Stimulated activated CD8-positive, alpha-beta memory T cell treated with anti-CD3 and anti-CD28 coated beads, Interleukin-7, amount 100 ng/mL, for 24 hours (primary cell): ENCODE data around the gene CA5A.
"Not testable (repeated sequence)": the region's sequence is repeated elsewhere in the genome, so short reads cannot be mapped to it uniquely, and the experiment has no call there.

Experiments
- DNase-seq: peaks from one replicate; pipeline ENCODE4 v3.0.0-alpha.2; 2020; ENCODE audit warnings: low read depth

CA5A gene

DNA sequence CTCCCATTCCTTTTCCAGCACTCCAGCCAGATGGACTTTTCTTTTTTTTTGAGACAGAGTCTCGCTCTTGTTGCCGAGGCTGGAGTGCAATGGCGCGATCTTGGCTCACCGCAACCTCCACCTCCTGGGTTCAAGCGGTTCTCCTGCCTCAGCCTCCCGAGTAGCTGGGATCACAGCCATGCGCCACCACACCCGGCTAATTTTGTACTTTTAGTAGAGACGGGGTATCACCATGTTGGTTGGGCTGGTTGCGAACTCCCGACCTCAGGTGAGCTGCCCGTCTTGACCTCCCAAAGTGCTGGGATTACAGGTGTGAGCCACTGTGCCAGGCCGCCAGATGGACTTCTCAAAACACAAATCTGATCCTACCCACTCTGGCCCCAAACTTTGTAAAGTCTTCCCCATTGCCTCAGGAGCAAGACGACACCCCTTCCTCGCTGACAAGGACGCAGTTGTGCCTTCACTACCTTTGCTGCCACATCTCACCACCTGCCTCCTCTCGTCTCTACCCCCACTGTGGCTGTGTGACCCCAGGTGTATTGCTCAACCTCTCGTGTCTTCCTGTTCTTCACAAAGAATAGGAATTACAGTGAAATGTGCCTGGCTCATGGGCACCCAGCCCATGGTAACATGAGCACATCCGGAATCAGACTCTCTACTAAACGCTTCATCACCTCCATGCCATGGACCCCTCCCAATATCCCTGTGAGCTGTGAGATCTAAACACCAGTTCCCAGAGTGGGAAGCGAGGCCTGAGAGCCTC is 11.2 kb upstream of the CA5A start:
- DNase-seq, result no peak

- DNase-seq, result no peak
Measured at GRCh38 chr16:87946596-87947347, 10.4 kb upstream of the CA5A start.

GRCh38 chr16:87945351-87946042 is 9.2 kb upstream of the CA5A start:
- DNase-seq, result no peak

GRCh38 chr16:87942680-87943079 is 6.4 kb upstream of the CA5A start:
- DNase-seq, result no peak

DNA sequence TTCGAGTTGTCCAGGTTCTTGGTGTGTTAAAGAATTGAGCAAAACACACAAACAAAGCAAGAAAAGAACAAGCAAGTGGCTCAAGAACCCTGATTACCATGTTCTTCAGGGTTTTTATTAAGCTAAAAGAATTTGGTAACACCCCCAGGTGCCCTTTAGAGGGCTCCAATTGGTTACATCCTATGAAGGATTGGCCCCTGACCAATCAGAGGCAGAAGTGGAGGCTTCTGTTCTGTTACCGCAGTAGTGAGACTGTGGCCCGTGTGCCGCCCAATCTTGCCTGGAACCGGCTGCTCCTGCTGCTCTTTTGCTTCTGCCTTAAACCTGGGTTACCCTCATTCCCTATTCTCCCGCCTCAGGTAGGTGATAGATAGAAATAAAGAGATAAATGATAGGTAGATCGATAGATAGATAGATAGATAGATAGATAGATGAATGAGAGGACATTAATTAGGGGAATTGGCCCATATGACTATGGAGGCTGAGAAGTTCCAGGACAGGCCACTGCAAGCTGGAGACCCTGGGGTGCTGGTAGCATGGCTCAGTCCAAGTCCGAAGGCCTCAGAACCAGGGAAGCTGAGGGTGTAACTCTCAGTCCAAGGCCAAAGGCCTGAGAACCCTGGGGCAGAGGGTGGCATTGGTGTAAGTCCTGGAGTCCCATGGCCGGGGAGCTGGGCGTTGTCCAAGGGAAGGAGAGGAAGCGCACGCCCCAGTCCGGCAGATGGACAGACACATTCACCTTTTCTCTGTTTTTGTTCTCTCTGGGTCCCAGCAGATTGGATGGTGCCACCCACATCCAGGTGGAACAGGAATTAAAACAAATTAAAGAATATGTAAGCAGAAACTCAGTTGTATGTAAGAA is 3.5 kb upstream of the CA5A start:
- DNase-seq, result no peak

DNA sequence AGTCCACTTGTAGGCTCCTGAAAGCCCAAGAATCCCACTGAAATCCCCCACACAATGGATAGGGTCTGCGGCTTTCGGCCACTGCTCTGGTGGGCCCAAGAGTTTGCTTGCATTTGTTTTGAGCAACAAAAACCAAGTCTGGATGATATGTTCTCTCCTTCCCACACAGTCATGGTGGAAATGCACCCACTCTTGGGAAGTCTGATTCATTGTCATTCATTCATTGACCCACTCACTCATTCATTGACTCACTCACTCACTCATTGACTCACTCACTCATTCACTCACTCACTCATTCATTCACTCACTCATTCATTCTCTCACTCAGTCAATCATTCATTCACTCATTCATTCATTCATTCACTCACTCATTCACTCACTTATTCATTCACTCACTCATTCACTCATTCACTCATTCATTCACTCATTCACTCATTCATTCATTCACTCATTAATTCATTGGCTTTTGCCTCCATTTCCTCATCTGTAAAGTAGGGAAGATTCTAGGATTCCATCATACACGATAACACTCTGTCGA is 2.2 kb upstream of the CA5A start:
- no peak for DNase-seq

- not testable (repeated sequence) for DNase-seq
Measured at GRCh38 chr16:87937231-87937542, 858 bp upstream of the CA5A start.

DNA sequence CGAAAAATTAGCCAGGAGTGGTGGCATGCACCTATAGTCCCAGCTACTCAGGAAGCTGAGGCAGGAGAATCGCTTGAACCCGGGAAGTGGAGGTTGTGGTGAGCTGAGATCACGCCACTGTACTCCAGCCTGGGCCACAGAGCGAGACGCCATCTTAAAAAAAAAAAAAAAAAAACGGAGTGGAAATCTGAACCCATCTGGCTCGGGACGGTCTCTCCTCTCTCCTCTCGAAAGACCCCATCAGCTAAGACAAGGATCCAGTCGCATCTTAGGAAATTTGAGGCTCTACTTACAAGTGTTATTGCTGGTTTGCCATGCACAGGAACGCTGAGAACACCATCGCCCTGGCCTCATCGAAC is 334 bp downstream of the CA5A start:
- not testable (repeated sequence) for DNase-seq

- not testable (repeated sequence) for DNase-seq
Measured at GRCh38 chr16:87934752-87935425, 1.4 kb downstream of the CA5A start.

DNA sequence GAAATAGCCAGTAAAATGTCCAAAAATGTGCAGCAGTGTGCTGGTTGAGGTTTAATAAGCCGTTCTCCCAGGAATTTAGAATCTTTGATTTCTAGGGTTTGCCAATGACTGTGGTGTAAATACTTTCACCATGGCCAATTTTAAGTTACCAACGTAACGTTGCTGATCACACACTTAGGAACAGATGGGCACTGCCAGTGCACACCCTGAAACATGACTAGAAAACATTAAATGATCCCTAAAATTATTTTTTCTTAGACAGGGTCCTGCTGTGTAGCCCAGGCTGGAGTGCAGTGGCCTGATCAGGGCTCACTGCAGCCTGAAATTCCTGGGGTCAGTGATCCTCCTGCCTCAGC is 3.2 kb downstream of the CA5A start:
- no peak for DNase-seq

- DNase-seq, result not testable (repeated sequence)
Measured at GRCh38 chr16:87932475-87933139, 3.7 kb downstream of the CA5A start.

- DNase-seq, result no peak
Measured at GRCh38 chr16:87931504-87931903, 4.8 kb downstream of the CA5A start.

- DNase-seq, result no peak
Measured at GRCh38 chr16:87930456-87930855, 5.9 kb downstream of the CA5A start.

DNA sequence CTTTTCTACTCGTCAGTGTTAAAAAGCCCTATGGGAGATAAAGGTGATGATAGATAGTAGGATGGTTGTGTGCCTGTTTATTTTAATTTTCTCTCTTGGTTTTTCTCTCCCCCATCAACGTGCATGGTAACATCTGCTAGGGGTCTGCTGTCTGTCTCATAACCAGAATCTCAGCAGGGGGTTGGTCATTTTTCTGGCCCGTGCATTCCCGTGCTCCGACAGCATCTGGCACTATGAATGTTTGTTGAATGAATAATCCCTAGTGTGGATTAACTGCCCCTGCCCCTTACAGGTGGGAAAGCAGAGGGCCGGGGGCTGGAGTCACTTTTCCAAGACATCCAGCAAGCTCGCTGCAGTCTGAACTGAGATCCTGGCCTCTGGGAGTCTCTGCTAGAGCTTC is 6.3 kb downstream of the CA5A start:
- no peak for DNase-seq

DNA sequence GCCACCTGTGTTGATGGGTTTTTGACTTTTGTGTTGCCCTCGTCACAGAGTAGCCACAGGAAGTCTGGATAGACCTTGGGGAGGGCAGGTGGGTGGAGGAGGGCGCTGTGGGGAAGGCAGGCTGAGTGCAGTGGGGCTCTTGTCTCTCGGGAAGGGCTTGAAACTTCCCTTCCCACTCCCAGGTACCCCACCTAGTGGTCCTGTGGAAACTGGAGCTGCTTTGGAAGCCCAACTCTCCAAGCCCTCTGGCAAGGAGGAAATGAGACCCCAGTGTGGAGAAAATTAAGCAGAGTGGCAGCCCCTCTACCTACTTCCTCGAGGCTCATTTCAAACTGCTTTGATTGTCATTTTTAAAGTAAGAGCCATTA is 9.2 kb downstream of the CA5A start:
- no peak for DNase-seq

DNA sequence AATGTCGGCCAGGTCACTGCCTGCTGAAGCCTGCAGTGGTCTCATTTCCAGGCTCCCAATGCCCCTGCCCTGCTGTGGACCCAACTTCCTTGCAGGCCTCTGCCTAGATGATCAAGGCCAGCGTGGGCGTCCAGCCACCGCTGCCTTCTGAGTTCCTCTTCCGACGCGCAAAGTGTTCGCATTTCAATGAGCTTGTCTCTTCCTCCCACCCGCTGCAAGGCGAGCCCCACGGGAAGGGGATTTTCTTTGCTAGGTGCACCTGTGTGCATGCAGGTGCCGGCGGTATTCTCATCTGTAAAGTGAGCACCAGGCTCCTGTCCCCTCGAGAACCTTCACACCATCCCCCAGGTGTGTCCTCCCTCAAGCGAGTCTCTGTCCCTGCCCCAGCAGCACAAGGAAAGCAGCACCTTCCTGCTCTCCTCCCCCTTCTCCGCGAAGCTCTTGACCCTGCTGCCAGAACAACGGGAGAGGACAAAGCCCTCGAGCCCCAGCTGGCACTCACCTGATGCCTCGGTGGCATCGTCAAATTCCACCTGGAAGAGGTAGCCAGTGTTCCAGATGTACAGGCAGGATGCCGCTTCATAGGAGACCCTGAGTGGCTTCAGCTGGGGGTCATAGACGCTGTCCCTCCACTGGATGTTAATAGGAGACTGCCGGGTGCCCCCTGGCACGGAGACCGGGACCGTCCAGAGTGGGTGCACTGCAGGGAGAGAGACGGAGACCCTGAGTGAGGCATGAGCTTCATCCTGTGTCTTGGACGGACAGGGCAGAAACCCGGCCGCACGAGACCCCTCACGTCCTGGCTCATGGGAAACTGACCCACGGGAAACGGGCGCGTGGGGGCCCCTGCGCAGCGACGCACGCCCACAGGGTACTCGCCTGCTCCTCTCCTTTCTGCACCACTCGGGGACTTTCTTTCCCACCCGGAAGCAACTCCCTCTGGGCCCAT is 9.8 kb downstream of the CA5A start:
- no peak for DNase-seq

DNA sequence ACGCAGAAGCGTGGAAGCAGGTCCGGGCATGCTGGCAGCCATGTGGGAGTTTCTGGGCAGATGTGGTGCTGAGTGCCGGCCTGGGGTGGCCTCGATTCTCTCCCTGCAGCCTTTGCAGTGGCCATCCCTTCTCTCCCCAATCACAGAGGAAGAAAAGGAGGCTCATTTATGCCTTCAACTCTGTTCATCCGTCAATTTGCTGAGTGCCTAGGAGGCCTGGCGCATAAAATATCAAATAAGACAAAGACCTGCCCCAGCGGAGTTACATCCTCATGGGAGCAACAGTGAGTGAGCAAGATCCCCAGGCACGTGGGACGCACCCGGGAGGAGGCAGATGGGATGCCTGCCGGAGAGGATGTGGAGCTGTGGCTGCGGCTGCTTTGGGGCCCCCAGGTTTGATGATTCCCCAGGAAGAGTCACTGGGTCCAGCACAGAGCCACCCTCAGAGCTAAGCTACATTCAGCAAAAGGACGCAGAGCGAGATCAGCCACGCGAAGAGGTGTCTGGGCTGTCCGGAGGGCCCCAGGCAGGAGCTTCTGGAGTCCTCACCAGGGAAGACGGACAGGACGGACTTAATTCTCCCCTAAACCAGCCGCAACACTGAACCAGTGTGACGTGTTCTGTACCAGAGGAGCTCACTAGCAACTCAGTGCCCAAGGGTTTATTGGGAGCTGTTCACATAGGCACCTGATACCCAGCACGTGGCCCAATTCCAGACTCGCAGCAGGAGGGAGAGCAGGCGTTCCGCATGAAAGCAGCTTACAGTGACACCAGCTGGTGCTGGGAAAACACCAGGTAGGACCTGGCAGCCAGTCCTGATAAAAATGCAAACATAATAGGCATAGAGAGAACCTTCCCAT is 11.3 kb downstream of the CA5A start:
- DNase-seq, result no peak

DNA sequence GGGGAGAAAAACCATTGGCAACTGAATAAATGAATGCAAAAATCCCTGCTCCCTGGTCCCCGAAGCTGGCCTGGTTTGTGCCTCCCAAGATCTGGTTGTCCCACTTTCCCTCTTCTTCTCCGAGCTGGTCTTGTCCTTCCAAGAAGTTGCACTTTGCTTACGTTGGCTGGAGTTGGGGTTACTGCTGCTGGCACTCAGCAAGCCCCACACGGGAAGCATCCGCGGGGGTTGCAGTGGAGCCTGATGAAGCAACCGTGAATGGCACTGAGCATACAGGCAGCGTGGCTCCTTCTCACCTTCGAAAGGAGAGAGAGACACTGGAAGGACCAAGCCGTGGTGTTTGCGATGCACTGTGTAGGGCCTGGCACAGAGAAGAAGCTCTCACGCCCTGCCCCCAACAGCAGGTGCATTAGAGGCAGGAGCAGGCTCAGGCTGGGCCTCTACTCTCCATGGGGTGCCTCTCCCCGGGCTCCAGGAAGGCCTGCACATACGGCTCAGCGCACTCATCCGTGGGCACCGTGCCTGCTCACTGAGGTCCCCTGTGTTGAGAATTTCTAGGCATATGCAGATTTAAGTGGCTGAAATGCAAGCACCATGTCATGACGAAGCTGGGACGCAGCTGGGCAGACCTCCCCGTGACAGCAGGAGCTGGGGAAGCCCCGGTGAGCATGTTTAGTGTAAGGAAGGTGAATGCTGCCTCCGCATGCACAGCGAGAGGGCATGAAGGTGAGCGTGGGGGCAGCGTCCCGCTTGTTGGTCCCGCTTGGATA is 12.1 kb downstream of the CA5A start:
- DNase-seq, result no peak
